PFSK-1 (cell line): ENCODE results near the gene ANKRD26.

ENCODE experiments used
- POLR2AphosphoS5 ChIP-seq: IDR thresholded peaks from 2 replicates; pipeline ENCODE4 v1.6.1; 2012; ENCODE audit warnings: low read depth, mild to moderate bottlenecking, control low read depth, low read length, moderate library complexity
- REST ChIP-seq, 2 experiments: IDR thresholded peaks; 2 replicates each; pipeline versions ENCODE4 v1.6.1 to v1.8.0; 2011 to 2012; ENCODE audit warnings: low read depth in 2 of 2, low read length in 2 of 2, control low read depth in 1 of 2, inconsistent platforms in 1 of 2, mild to moderate bottlenecking in 1 of 2, moderate library complexity in 1 of 2; ENCODE audit not compliant: insufficient read depth in 1 of 2
- TAF1 ChIP-seq: IDR thresholded peaks from 2 replicates; pipeline ENCODE4 v1.6.1; 2012; ENCODE audit warnings: low read length, control low read depth, borderline replicate concordance; ENCODE audit not compliant: insufficient read depth

- no peak; a peak in 1 of 4 replicates for TF ChIP-seq REST (IDR thresholded peaks at IDR 0.05; ENCODE audit: insufficient read depth in 1 of 2, low read depth in 2 of 2, low read length in 2 of 2)
- TF ChIP-seq TAF1 = peak; percentile 82; the same call in 1 of the 2 replicates
- peak; percentile 95 for TF ChIP-seq POLR2AphosphoS5
These were observed at the start of gene ANKRD26 for GRCh38 chr10:27099916-27100812.
